PFSK-1 (cell line): ENCODE results near the gene TMEM72.

Source experiments
- FOXP2 ChIP-seq: optimal IDR thresholded peaks from 2 replicates; pipeline ENCODE3; 2011; ENCODE audit warnings: borderline replicate concordance, control low read depth, inconsistent platforms; ENCODE audit not compliant: insufficient read depth; ENCODE audit errors: extremely low read length, extremely low read depth
- POLR2AphosphoS5 ChIP-seq: IDR thresholded peaks from 2 replicates; pipeline ENCODE4 v1.6.1; 2012; ENCODE audit warnings: low read depth, mild to moderate bottlenecking, control low read depth, low read length, moderate library complexity
- REST ChIP-seq, 2 experiments: IDR thresholded peaks; 2 replicates each; pipeline versions ENCODE4 v1.6.1 to v1.8.0; 2011 to 2012; ENCODE audit warnings: low read depth in 2 of 2, low read length in 2 of 2, control low read depth in 1 of 2, inconsistent platforms in 1 of 2, mild to moderate bottlenecking in 1 of 2, moderate library complexity in 1 of 2; ENCODE audit not compliant: insufficient read depth in 1 of 2
- SIN3A ChIP-seq: IDR thresholded peaks from 2 replicates; pipeline ENCODE4 v1.6.1; 2012; ENCODE audit warnings: mild to moderate bottlenecking, low read length, moderate library complexity, borderline replicate concordance; ENCODE audit not compliant: insufficient read depth
- TAF1 ChIP-seq: IDR thresholded peaks from 2 replicates; pipeline ENCODE4 v1.6.1; 2012; ENCODE audit warnings: low read length, control low read depth, borderline replicate concordance; ENCODE audit not compliant: insufficient read depth

The TMEM72 gene

GRCh38 chr10:44874166-44874565 is 37.0 kb upstream of the TMEM72 start:
- no peak for TF ChIP-seq TAF1
- TF ChIP-seq POLR2AphosphoS5, result no peak
- no peak for TF ChIP-seq SIN3A
- TF ChIP-seq REST (IDR thresholded peaks at IDR 0.05; ENCODE audit: insufficient read depth in 1 of 2, low read depth in 2 of 2, low read length in 2 of 2), result no peak
- no peak for TF ChIP-seq FOXP2

- TF ChIP-seq FOXP2, result no peak
Measured at GRCh38 chr10:44878706-44879530, 32.2 kb upstream of the TMEM72 start.

- TF ChIP-seq POLR2AphosphoS5 (no peak), SIN3A (no peak), FOXP2 (no peak), REST (IDR thresholded peaks at IDR 0.05; ENCODE audit: insufficient read depth in 1 of 2, low read depth in 2 of 2, low read length in 2 of 2) (no peak), TAF1 (no peak)
Measured at GRCh38 chr10:44879531-44879899, 31.6 kb upstream of the TMEM72 start.

GRCh38 chr10:44880090-44880715 is 30.9 kb upstream of the TMEM72 start:
- TF ChIP-seq TAF1 (no peak), POLR2AphosphoS5 (no peak), REST (IDR thresholded peaks at IDR 0.05; ENCODE audit: insufficient read depth in 1 of 2, low read depth in 2 of 2, low read length in 2 of 2) (no peak), SIN3A (no peak), FOXP2 (no peak)

- TF ChIP-seq FOXP2 (no peak), POLR2AphosphoS5 (no peak), REST (IDR thresholded peaks at IDR 0.05; ENCODE audit: insufficient read depth in 1 of 2, low read depth in 2 of 2, low read length in 2 of 2) (no peak), SIN3A (no peak), TAF1 (no peak)
Measured at GRCh38 chr10:44881649-44882048, 29.5 kb upstream of the TMEM72 start.
